Dermis microvascular lymphatic vessel endothelial cell (primary cell): Measurements from ENCODE around the gene EZR. TPM values are rescaled to one million over a fixed set of nuclear protein-coding genes. Genes with fewer than 3 reads are reported as not detected.
"Not testable (repeated sequence)": the region's sequence is repeated elsewhere in the genome, so short reads cannot be mapped to it uniquely, and the experiment has no call there.

Experiments used
- DNase-seq, 2 donors: peaks; one replicate each; pipeline versions ENCODE4 v3.0.0 to v3.0.0-alpha.2; 2010; ENCODE audit warnings: low read depth in 2 of 2
- total RNA-seq: library from RNA; depleted of rRNA; stranded (reverse); fragments of >200 nt; gene quantifications from 2 replicates; pipeline ENCODE4 v1.2.1, GENCODE V29; 2014

Gene EZR
- total RNA-seq, 1 donor from 2014 or later, result 64.4 TPM

DNA sequence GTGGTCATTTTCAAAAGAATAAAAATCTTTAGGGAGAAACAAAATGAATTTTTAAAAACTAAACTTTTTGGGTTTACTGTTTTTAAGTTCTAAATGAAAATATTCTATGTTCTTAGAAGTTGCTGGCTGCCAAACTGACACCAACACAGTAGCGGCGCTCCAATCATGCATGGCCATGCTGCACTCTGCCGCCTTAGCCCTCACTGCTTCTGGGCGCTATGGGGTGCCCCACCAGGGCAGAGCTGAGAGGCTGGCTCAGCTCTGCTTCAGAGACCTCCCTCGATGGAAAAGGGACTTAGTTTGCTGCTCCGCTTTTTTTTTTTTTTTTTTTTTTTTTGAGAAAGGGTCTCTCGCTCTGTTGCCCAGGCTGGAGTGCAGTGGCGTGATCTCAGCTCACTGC lies 20.9 kb downstream of the EZR start:
- DNase-seq, result no peak

DNA sequence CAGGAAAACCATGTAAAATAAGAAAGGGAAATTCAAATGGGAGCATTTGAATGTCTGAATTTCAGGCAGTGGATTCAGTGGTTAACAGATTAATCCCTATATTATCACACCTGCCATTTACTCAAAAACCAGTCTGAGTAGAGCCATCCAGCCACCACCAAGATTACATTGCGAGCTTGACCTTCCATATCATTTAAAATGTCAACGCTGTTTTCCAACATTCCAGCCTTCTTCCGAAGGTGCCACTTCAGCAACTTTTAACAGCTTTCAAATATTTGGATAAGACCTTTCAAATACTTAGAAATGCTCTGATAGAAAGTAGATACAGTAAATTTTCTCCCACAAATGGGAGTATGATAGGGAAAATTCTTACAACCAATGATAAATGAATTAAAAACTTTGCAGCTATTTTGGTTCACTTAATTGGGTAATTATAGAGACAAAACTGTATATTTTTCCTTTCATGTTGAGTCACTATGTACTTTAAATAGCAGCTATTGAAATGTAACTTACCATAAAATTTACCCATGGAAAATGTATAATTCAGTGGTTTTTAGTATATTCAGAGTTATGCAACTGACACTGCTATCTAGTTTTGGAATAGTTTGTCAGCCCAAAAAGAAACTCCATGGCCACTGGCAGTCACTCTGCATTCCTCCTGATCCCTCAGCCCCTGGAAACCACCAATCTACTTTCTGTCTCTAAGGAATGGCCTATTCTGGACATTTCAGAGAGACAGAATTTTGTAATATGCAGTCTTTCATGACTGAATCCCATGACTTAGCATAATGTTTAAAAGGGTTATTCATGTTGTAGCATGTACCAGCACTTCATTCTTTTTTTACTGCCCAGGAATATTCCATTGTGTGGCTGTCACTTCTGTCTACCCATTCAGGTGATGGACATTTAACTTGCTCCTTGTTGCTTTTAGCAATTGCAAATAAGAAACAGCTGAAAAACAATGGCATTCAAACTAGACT lies 21.5 kb downstream of the EZR start:
- no peak for DNase-seq

DNA sequence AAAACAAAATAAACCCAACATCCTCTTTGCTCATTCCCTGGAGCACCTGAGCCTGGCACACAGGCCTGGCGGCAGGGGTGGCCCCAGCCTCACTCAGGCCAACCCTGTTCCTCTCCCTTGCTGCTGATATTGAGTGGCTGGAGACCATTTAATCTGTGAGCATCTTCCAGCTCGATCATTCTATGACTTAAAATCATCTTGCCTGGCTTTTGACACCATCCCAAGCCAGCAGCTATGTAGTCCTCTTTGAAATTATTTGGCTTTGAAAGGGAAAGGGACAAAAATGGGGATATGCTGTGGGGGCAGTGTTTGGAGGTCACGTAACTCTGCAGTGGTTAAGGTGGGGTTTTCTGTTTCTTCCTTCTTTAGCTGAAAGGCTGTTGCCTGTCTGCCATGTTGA lies 22.8 kb downstream of the EZR start:
- no peak for DNase-seq

DNA sequence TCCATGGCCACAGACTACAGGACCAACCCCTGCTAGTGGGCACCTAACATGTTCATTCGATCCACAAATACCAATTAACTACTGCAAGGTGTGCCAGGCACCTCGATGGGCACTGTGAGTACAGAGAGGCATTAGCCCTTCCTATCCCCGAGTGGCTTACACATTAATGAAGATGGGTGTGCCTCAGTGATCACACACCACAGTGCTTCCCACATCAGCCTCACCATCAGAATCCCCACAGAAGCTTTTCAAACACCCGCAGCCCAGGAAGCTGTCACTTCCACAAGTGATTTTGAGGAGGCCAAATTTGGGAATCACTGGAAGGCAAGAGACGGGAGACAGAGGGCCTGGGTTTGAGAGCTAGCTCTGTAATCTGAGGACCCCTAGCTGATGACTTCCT lies 23.7 kb downstream of the EZR start:
- DNase-seq, result no peak

DNA sequence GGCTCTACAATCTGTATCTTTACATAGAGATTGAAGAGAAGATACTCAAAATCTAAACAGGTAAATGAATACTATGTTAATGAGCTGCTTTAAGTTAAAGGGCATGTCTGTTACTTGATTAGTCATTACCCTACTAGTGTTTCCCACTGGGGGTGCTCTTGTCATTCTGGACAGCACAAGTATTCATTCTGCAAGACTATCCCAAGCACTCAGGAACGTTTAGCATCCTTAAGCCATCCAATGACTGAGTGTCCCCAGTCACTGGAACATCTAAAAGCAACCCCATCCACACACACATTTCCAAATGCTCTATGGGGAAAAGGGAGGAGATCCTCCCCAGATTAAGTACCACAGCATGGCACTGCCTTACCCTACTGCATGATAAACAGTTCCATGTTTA lies 25.7 kb downstream of the EZR start:
- DNase-seq, result peak in 1 of 2 donors; percentile 51

DNA sequence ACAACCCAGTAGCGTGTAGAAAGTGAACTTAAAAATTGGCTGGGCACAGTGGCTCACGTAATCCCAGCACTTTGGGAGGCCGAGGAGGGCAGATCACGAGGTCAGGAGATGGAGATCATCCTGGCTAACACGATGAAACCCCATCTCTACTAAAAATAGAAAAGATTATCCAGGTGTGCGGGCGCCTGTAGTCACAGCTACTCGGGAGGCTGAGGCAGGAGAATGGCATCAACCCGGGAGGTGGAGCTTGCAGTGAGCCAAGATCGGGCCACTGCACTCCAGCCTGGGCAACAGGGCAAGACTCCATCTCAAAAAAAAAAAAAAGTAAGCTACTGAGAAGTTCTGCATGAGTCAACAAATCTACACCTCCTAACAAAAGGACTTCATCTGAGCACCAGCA lies 26.7 kb downstream of the EZR start:
- not testable (repeated sequence) for DNase-seq

DNA sequence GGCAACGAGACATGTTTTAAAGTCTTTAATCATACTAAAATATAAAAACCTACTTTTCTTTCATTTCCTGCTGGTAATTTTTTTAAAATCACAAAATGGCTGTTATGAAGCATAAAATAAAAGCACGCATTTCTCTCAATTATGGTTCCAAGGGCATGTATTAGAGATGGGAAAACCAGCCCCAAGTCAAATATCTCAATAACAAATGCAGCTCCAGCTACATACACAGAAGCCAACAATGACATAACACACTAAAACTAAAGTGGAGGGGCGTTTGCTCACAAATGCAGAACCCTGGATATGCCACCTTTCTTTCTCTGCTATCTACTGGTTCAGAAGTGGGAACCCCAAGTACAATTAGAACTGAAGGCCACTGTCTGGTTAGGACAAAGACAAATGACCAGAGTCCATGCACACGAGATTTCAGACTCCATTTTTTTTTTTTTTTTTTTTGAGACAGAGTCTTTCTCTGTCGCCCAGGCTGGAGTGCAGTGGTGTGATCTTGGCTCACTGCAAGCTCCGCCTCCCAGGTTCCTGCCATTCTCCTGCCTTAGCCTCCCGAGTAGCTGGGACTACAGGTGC lies 27.8 kb downstream of the EZR start:
- DNase-seq, result no peak

DNA sequence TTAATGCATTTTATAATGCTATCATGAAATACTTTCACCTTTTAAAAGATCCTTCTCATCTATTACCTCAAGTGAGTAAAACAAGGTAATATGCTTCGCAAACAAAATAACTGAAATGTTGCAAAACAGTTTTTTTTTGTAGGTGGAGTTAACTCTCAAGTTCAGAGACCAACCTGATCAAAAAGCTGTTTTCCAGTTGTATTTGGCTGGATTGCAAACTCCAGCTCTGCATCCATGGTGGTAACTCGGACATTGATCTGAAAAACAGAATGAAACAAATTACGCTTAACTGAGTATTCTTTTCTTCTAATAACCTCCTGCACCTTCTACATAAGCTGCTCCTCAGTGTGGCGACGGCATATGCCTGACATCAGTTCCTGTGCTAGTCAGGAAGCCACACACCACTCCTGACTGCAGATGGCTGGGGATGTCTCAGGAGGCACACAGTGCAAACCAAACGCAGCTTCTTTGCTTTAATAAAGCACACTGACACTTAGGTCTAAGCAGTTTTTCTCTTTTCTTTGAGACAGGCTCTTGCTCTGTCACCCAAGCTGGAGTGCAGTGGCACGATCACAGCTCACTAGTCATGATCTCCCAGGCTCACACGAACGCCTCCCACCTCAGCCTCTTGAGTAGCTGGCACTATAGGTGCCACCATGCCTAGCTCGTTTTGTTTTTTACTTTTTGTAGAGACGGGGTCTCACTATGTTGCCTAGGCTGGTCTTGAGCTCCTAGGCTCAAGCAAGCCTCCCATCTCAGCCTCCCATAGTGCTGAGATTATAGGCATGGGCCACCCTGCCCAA lies 29.9 kb downstream of the EZR start:
- peak in 1 of 2 donors; percentile 29 for DNase-seq

DNA sequence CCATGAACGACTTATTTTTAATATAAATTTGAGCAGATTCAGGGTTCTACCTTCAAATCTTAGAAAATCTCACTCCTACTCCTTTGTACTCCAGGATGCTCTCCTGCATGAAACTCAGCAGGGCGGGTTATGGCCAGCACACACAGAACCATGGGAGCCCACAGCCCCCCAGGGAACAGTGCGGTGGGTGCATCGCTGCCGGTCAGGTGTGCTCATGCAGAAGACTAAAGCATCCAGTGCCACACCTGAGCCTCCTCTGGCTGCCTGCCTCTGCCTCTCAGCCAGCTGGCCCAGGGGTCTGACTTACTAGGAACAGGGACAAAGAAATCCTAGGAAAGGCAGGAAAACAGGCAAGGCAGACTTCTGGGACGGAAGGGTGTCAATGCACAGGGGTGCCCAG lies 31.8 kb downstream of the EZR start:
- DNase-seq, result no peak

DNA sequence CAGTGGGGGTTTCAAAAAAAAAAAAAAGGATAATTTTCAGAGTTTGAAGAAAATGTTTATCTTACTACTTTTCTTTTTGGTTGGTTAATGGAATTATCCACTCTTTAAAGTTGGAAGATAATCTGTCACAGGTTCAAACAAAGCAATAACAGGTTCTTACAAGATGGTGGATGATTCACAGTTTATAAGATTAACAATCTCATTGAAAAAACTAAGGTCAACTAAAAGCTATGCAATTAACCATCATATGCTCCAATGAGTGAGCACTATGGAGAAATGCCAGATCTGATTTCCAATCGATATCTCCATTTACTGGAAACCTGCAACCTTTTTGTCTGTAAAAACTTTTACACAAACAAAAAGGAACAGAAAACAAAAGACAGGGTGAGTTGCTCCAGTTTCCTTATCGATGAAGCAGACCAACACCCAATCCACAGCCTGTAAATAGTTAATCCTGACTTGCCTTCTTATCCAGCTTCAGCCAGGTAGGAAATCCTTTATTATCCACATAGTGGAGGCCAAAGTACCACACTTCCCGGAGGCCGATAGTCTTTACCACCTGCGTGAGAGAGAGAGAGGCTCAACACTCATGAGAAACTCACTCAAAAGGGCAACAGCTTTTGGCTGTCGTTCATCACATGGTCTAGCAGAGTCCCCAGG lies 32.4 kb downstream of the EZR start:
- no peak for DNase-seq

DNA sequence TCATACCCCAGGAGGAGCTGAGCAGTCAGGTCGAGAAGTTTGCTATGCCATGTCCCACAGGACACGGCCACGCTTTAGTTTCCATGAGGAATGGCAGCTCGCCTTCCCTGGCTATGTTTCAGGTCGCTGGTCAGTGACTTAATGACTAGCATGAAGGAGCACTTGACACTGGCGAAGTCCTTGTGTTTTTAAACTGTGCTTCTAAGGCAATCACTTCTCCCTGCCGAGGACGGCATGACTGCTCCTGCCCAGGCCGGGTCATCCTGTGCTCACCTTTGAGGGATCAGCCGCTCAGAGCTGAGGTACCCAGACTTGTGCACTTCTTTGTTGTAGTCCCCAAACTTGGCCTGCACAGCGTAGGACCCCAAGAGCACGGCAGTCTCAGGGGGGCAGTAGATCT lies 34.1 kb downstream of the EZR start:
- DNase-seq, result no peak

DNA sequence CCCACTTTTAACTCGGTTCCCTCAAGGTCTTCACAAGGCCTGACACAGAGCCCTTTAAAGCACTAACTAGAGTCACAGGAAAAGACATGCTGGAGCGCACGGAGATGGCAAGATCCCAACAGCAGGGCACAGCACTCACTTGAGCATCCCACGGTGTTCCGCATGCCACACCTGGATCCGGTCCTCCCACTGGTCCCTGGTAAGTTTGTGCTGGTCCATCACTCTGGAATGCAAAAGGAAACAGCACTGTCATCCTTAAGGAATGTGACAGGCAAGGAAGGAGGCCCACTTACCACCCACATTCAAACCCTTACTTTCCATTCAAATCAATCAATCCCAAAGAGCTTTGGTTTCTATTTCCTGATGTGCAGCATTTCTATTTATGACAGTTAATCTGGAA lies 34.7 kb downstream of the EZR start:
- peak in 1 of 2 donors; percentile 43 for DNase-seq

DNA sequence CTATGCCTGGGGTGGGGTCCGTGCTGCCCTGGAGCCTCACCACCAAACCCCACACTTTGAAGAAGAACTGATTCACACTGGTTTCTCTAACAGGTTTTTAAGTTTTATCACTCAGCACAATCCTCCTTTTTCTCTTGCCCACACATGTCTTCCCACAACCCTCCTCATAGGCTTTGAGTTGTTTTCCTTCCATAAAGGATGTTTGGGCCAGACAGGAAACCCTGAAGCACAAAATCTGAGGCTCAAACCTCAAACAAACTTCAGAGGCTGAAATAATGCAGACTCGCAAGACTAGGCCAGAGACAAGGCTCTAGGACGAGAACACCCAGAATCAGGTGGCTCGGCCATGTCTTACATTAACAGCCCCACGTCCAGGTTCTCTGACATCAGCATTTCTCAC lies 35.3 kb downstream of the EZR start:
- no peak for DNase-seq

DNA sequence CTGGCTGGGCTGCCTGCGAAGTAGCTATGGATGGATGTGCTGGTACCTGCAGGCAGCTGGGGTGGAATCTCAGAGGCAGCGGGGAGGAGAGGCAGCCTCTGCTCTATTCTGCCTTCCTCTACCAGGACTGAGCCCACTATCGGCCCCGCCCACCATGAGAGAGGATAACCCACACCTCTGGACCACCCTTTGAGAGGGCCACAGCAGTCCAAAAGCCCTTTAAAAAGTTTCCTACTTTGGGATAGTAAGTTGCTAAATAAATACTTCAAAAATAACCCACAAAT lies 36.1 kb downstream of the EZR start:
- no peak for DNase-seq

DNA sequence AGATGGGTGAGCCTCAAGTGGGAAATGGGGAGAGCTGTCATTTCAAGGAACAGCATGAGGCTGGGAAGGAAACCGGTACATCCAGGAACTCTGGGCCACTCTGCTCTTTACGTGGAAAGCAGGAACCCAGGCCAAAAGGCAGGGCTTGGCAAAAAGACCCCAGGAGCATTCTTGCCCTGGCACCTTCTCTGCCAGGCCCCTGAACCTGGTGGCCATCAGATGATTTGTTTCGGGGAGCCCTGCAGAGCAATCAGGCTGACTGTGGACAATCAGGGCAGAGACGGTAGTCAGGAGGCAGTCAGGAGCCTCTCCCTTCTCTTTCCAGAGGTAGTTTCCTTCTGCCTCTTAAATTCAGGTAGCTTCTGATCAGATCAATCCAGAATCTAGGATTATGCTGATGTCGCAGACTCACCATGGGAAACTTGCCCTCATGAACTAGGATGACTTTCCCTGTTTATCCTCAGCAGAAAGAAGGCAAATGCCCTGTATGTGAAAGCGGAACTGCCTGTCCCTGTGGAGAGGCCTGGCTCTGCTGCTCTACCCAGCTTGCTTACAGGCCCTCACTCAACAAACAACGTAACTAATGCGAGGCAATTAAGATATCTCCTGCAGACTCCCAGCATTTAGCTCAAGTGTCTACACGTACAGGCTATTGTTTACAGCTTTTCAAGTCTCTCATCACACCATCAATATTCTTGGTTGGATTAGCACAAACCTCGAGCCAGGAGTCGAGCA lies 36.6 kb downstream of the EZR start:
- DNase-seq, result no peak

DNA sequence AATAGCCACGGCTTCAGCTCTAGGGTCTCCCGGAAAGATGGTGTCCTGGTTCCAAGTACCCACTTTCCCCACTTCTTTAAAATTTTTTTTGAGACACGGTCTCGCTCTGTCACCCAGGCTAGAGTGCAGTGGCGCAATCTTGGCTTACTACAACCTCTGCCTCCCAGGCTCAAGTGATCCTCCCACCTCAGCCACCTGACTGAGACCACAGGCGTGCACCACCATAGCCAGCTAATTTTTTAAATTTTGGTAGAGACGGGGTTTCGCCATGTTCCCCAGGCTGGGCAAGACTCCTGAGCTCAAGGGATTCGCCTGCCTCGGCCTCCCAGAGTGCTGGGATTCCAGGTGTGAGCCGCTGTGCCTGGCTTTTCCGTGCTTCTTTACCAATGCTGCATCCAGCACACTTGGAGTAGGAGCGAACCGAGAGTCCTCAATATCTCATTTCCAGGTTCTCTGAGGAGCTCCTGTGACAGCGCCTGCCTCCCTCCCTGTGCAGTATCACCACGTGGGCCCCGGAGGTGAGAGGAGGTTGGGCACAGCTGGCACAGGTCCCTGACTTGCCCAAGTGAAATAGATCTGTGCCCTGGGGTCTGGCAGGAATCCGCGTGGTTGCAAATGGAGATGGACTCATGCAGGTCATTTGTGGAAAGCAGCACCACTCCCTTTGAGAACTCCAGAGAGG lies 37.3 kb downstream of the EZR start:
- DNase-seq, result no peak

DNA sequence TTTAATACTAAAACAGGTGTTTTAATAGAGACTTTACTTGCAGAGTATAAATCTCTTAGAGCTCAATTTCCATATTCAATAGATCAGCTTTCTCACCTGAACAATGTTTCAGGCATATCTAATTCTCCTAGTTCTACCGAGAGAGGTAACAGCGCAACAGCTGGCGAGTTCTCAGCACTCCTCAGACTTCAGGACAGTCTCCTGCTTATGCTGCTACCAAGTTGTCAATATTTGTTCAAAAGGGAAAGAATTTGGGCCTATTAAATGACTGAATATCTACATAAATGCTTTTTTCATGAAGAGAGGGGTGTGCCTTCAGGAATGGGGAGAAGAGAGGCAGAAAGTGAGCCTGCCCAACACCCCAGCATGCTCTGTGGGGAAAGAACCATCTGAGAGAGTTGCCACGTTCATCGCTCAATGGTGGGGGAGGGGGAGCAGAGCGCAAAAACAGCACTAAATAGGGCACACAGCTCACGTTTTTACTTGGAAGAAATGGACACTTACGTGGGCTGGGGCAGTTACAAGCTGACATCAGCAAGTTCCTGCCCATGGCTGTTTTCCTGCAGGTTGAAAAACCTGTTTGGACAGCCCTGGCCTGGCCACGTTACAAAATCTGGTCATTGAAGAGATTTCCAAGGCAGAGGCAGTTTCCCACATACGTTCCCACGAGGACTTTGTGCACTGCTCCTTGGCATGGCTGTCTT lies 38.0 kb downstream of the EZR start:
- DNase-seq, result no peak

DNA sequence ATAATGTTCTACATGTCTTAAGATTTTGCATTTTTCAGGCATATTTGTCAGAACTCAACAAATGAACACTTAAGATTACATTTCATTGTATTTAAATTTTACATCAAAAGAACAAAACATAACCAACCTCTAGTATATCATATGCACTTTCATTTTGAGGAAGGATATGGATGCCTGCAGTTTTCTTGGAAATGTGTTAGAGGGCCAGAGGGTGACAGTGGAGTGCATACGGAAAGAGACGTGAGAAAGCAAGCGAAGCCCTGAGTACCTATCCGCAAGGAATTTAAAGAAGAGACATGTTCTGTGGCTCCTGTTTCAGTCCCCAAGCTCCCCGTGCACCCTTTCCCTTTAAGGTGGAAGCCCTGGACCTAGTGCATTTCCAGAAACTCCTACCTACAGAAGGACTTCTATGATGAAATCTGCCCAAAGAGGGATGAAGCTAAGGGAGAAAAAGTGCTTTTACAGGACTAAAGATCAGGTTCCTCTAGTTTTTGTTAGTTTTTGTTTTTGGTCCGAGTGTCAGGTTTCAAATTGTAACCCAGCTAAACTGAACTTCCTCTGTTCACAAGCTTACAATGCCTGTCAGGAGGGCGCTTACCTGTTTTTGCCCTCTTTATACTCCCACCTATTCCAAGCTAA lies 38.8 kb downstream of the EZR start:
- DNase-seq, result no peak

DNA sequence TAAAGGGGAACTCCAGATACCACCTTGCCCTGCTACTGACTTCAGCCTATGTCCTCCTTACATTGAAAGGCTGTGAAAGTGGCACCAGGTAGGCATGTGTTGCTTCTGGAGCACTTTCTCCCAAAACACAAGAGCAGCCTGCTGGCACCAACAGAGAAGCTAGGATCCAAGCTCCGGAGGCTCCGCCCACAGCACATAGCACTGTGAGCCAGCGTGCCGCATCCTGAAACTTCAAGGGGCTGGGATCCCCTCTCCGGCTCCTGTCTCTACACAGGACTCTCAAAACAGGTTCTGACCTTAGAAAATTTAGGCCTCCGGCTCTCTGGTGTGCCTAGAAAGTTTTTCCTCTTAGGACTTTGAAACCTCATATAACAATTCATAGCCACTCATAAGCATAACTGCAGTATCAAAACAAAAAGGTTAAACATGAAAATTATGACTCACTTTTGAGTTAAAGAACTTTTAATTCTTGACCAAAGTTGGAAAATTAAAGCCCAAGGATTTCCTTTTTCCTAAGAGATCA lies 41.1 kb downstream of the EZR start:
- DNase-seq, result no peak
